Osteocyte (in vitro differentiated cells): Measurements from ENCODE around the gene AANAT. TPM values are rescaled to one million over a fixed set of nuclear protein-coding genes. Genes with fewer than 3 reads are reported as not detected.

Source experiments
- DNase-seq: peaks from one replicate; pipeline ENCODE4 v3.0.0; 2021; ENCODE audit warnings: mixed read lengths; ENCODE audit not compliant: unreplicated experiment; ENCODE audit errors: extremely low spot score
- H3K27ac Mint-ChIP-seq: one replicate; pipeline ENCODE4 v1.8.0; 2021; ENCODE audit warnings: mild to moderate bottlenecking, mixed read lengths; ENCODE audit not compliant: unreplicated experiment
- H3K27me3 Mint-ChIP-seq: one replicate; pipeline ENCODE4 v1.8.0; 2021; ENCODE audit warnings: mixed read lengths; ENCODE audit not compliant: unreplicated experiment
- H3K36me3 Mint-ChIP-seq: one replicate; pipeline ENCODE4 v1.8.0; 2021; ENCODE audit warnings: mixed read lengths; ENCODE audit not compliant: unreplicated experiment
- H3K4me1 Mint-ChIP-seq: one replicate; pipeline ENCODE4 v1.8.0; 2021; ENCODE audit warnings: mixed read lengths; ENCODE audit not compliant: unreplicated experiment
- H3K4me3 Mint-ChIP-seq: one replicate; pipeline ENCODE4 v1.8.0; 2021; ENCODE audit warnings: mild to moderate bottlenecking, moderate library complexity, mixed read lengths; ENCODE audit not compliant: unreplicated experiment
- H3K9me3 Mint-ChIP-seq: one replicate; pipeline ENCODE4 v1.8.0; 2021; ENCODE audit warnings: mixed read lengths; ENCODE audit not compliant: unreplicated experiment
- CTCF ChIP-seq: fragments of 200-600 bp; sonication (generic); IDR thresholded peaks from 2 replicates; pipeline ENCODE4 v1.5.0; 2021; ENCODE audit warnings: antibody characterized with exemption, mild to moderate bottlenecking, moderate library complexity
- total RNA-seq: library from RNA; stranded (reverse); gene quantifications from 2 replicates; pipeline ENCODE4 v1.2.1, GENCODE V29; 2021

Gene AANAT
- total RNA-seq, 1 donor from 2014 or later, result not detected

- H3K27ac Mint-ChIP-seq, result no peak overlapping the region
- H3K4me3 Mint-ChIP-seq, result no peak overlapping the region
- DNase-seq, result no peak
- no peaks in the 10 kb centered on the region for H3K36me3 Mint-ChIP-seq
- H3K9me3 Mint-ChIP-seq, result no peaks in the 10 kb centered on the region
- H3K4me1 Mint-ChIP-seq, result peaks cover 4% of the 10 kb centered on the region
- TF ChIP-seq CTCF, result no peak
- H3K27me3 Mint-ChIP-seq, result no peaks in the 10 kb centered on the region
These were observed 5.4 kb upstream of the AANAT start for GRCh38 chr17:76461765-76462555.

GRCh38 chr17:76462556-76463290 is 4.7 kb upstream of the AANAT start:
- Mint-ChIP-seq H3K36me3 (no peaks in the 10 kb centered on the region), H3K9me3 (no peaks in the 10 kb centered on the region), H3K4me3 (no peak overlapping the region), H3K27ac (no peak overlapping the region), H3K4me1 (peaks cover 4% of the 10 kb centered on the region), H3K27me3 (no peaks in the 10 kb centered on the region)
- TF ChIP-seq CTCF, result no peak
- DNase-seq, result no peak

DNA sequence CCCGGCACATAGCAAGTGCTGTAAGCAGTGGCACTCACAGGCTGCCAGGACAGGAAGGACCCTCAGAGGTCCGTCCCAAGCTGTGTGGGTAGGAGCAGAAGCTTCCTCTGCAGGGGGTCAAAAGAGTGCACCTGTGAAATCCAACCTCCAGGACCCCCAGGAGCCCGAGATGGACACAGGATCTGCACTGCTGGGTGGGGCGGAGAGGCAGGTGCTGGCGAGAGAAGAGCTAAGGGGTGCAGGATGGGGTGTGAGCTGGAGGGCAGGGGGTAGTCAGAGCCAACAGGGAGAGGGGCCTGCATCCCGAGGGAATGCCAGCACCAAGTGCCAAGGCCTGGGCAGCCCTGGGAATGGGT is 650 bp upstream of the AANAT start:
- no peak overlapping the region for H3K27ac Mint-ChIP-seq
- no peak for DNase-seq
- no peak overlapping the region for H3K4me3 Mint-ChIP-seq
- TF ChIP-seq CTCF, result no peak
- no peaks in the 10 kb centered on the region for H3K36me3 Mint-ChIP-seq
- H3K9me3 Mint-ChIP-seq, result no peaks in the 10 kb centered on the region
- H3K4me1 Mint-ChIP-seq, result peaks cover 4% of the 10 kb centered on the region
- H3K27me3 Mint-ChIP-seq, result no peaks in the 10 kb centered on the region

- Mint-ChIP-seq H3K27me3 (no peaks in the 10 kb centered on the region), H3K4me3 (no peak overlapping the region), H3K36me3 (no peaks in the 10 kb centered on the region), H3K27ac (no peak overlapping the region), H3K4me1 (peaks cover 4% of the 10 kb centered on the region), H3K9me3 (no peaks in the 10 kb centered on the region)
- no peak for DNase-seq
- TF ChIP-seq CTCF, result no peak
These were observed 618 bp downstream of the AANAT start for GRCh38 chr17:76467809-76468633.

GRCh38 chr17:76468634-76469010 is 1.2 kb downstream of the AANAT start:
- no peaks in the 10 kb centered on the region for H3K27me3 Mint-ChIP-seq
- TF ChIP-seq CTCF, result no peak
- no peak overlapping the region for H3K27ac Mint-ChIP-seq
- H3K4me3 Mint-ChIP-seq, result no peak overlapping the region
- H3K36me3 Mint-ChIP-seq, result no peaks in the 10 kb centered on the region
- no peaks in the 10 kb centered on the region for H3K9me3 Mint-ChIP-seq
- DNase-seq, result no peak
- H3K4me1 Mint-ChIP-seq, result peaks cover 4% of the 10 kb centered on the region
